Activated CD8-positive, alpha-beta T cell treated with anti-CD3 and anti-CD28 coated beads for 36 hours (primary cell): ENCODE data around the gene EOLA2. TPM values are rescaled to one million over a fixed set of nuclear protein-coding genes. Genes with fewer than 3 reads are reported as not detected.
"Not testable (repeated sequence)": the region's sequence is repeated elsewhere in the genome, so short reads cannot be mapped to it uniquely, and the experiment has no call there.

Experiments used
- ATAC-seq: fragments of 200-7000 bp; cut with Tn5 transposase; one replicate; pipeline ENCODE4 v1.10.0; 2021; ENCODE audit warnings: mild to moderate bottlenecking, moderate library complexity
- CTCF ChIA-PET: fragments of 350-600 bp; sonication (Branson Sonifier 250); formaldehyde crosslinking; loops from one replicate; lab custom pipeline; 2021; ENCODE audit warnings: antibody characterized with exemption; lab: Charles Lee
- POLR2A ChIA-PET: fragments of 350-600 bp; sonication (Branson Sonifier 250); formaldehyde crosslinking; loops from one replicate; lab custom pipeline; 2021; ENCODE audit warnings: antibody characterized with exemption; lab: Charles Lee
- DNase-seq: peaks from one replicate; pipeline ENCODE4 v3.0.0-alpha.2; 2020
- H3K27ac Mint-ChIP-seq: one replicate; pipeline ENCODE4 v1.8.0; 2021; ENCODE audit warnings: mild to moderate bottlenecking, mixed read lengths
- H3K27me3 Mint-ChIP-seq: one replicate; pipeline ENCODE4 v1.8.0; 2021; ENCODE audit warnings: mixed read lengths
- H3K36me3 Mint-ChIP-seq: one replicate; pipeline ENCODE4 v1.8.0; 2021; ENCODE audit warnings: low read depth, mixed read lengths
- H3K4me1 Mint-ChIP-seq: one replicate; pipeline ENCODE4 v1.8.0; 2021; ENCODE audit warnings: low read depth, mixed read lengths
- H3K4me3 Mint-ChIP-seq: one replicate; pipeline ENCODE4 v1.8.0; 2021; ENCODE audit warnings: mild to moderate bottlenecking, moderate library complexity, mixed read lengths
- H3K9me3 Mint-ChIP-seq: one replicate; pipeline ENCODE4 v1.8.0; 2021; ENCODE audit warnings: mixed read lengths
- CTCF ChIP-seq: fragments of 200-600 bp; IDR thresholded peaks from one replicate; pipeline ENCODE4 v1.8.0; 2022; ENCODE audit warnings: antibody characterized with exemption, mild to moderate bottlenecking
- intact Hi-C: fragments of 100-400 bp; cut with micrococcal nuclease; formaldehyde crosslinking; loops from one replicate; pipeline ENCODE4 v1.10.0; 2022
- total RNA-seq, 2 experiments: library from RNA; stranded (reverse); gene quantifications; one replicate each; pipeline ENCODE4 v1.2.3, GENCODE V29; 2021

Gene EOLA2
- total RNA-seq, 2 experiments from 2014 or later: 23.2 to 25.8 TPM

GRCh38 chrX:149949743-149950436 lies 11.6 kb upstream of the EOLA2 start:
- Mint-ChIP-seq H3K4me1 (peaks cover 2% of the 10 kb centered on the region), H3K9me3 (no peaks in the 10 kb centered on the region), H3K36me3 (peaks cover 9% of the 10 kb centered on the region), H3K27ac (no peak overlapping the region), H3K4me3 (no peak overlapping the region), H3K27me3 (no peaks in the 10 kb centered on the region)
- ATAC-seq (no peak), DNase-seq (no peak)
- intact Hi-C loops: no loop called here
- ChIA-PET POLR2A (no interaction called here), CTCF (interaction anchor here (1.6 to 1.8 kb wide), 2 partner anchors 80 to 538 kb away, joined by 4 read pairs; no protein-coding TSS in a partner anchor)
- TF ChIP-seq CTCF: no peak

DNA sequence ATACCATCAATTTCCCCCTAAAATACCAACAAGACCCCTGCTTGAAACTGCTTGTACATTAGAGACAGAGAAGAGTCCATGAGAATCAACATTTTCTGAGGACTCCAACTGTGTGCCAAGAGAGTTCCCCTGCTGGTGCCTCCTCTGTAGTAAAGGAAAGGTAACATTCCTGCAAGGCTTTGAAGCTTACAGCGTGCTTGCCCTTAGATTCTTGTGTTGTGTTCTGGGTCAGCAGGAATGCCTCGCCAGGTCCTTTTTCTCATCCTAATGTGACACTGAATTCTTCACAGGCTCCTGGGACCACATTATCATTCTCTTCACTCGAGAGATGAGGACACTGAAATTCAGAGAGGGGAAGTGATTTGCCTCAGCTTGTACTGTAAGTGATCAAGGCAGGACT lies 9.7 kb upstream of the EOLA2 start:
- Mint-ChIP-seq H3K4me1 (no peaks in the 10 kb centered on the region), H3K27ac (no peak overlapping the region), H3K27me3 (no peaks in the 10 kb centered on the region), H3K36me3 (peaks cover 9% of the 10 kb centered on the region), H3K9me3 (no peaks in the 10 kb centered on the region), H3K4me3 (no peak overlapping the region)
- TF ChIP-seq CTCF: no peak
- no peak for ATAC-seq
- CTCF ChIA-PET: no interaction called here
- DNase-seq: no peak
- POLR2A ChIA-PET: no interaction called here
- intact Hi-C loops: no loop called here

DNA sequence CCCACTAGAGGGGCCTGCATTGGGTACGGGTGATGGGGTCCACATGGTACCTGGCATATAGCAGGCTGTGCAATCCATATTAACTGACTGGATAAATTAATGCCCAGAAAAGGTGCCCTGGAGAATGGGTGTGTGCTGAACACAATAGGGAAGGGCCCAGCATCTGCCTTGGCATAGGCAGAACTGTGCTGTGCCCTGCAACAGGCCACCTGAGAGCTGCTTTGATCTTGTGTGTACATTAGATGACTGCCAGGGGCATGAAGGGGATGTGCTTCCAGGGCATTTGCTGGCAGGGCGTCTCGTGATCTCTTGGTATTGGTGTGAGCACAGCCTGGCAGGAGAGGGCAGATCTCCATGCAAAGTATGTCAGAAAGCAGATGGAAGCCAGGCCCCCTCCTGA lies 8.6 kb upstream of the EOLA2 start:
- H3K4me3 Mint-ChIP-seq, H3K36me3 Mint-ChIP-seq, H3K27ac Mint-ChIP-seq, CTCF ChIA-PET, H3K4me1 Mint-ChIP-seq, ATAC-seq, POLR2A ChIA-PET, H3K27me3 Mint-ChIP-seq, DNase-seq, intact Hi-C loops, H3K9me3 Mint-ChIP-seq: not testable (repeated sequence)

DNA sequence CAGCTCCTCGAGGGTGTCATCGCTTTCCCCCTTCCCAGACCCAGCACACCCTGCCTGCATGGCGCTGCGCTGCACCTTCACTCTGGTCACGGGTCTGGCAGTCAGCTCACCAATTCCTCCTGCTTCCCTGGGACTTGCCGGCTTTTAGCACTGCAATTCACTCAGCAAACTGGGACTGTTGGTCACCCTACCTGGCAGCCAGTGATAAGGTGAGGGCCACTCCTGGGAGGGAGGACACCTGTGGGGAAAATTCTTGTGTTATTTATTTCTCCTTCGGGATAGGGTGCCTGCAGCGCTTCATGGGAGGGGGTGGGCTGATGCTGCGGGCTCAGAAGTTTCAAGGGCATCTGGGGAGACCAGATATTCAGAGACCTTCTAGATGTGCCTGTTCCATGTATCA lies 7.5 kb upstream of the EOLA2 start:
- H3K36me3 Mint-ChIP-seq, H3K27me3 Mint-ChIP-seq, DNase-seq, H3K4me1 Mint-ChIP-seq, POLR2A ChIA-PET, ATAC-seq, H3K4me3 Mint-ChIP-seq, H3K27ac Mint-ChIP-seq, H3K9me3 Mint-ChIP-seq, intact Hi-C loops, CTCF ChIA-PET: not testable (repeated sequence)

DNA sequence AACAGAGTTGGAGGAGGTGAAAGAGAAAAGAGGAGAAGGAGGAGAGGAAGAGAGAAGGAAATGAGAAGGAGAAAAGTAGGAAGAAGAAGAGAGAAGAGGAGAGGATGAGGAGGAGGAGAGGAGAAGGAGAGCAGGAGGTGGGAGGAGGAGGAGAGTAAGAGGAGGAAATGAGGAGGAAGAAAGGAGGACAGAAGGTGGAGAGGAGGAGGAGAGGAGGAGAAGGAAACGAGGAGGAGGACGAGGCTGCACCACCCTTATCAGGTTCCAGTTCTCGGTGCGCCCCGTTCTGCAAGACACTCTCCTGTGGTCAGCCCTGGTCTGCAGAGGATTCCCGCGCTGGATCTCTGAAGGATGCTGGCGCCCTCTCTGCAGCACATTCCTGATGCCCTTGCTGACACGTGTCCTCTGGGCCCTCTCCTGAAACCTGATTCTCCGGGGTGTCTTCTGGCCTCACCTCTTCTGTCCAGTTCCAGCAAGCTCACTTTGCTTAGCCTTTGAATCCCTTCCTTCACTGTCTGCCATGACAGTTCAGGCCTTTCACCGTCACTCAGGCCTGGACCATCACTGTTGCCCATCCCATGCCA lies 6.9 kb upstream of the EOLA2 start:
- H3K9me3 Mint-ChIP-seq, H3K4me3 Mint-ChIP-seq, H3K27me3 Mint-ChIP-seq, CTCF ChIA-PET, POLR2A ChIA-PET, H3K36me3 Mint-ChIP-seq, DNase-seq, ATAC-seq, H3K4me1 Mint-ChIP-seq, H3K27ac Mint-ChIP-seq, intact Hi-C loops: not testable (repeated sequence)

DNA sequence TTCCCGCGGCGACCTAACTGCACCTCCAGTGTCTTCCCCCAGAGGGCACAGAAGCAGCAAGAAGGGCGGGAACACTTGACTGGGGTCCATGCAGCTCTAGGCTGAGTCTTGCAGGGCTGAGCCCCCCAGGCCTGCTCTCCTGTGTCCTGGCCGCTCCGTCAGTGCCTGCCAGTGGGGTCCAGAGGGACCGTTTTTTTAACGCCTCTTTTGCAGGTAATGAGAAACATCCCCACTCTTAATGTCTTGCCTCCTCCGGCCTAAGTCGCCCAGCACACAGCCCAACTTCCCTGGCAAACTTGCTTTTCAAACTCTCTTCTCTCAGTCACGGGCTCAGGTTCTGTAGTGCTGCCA lies 2.4 kb upstream of the EOLA2 start:
- intact Hi-C loops, H3K27me3 Mint-ChIP-seq, H3K4me1 Mint-ChIP-seq, H3K36me3 Mint-ChIP-seq, POLR2A ChIA-PET, ATAC-seq, H3K9me3 Mint-ChIP-seq, DNase-seq: not testable (repeated sequence)
- TF ChIP-seq CTCF: peak; percentile 30
- Mint-ChIP-seq H3K4me3 (peak overlapping the region; percentile 83), H3K27ac (peak overlapping the region; percentile 92)
- CTCF ChIA-PET: interaction anchor here (0.8 to 1.4 kb wide), 6 partner anchors 21 to 538 kb away, joined by 3 to 5 read pairs (median 3); no protein-coding TSS in a partner anchor
